GM19395 (cell line): ENCODE results near the gene KLRC2.
A peak's percentile ranks its signal among the peaks of the same experiment; 100 is the strongest.
"Not testable (repeated sequence)": the region's sequence is repeated elsewhere in the genome, so short reads cannot be mapped to it uniquely, and the experiment has no call there.

ENCODE experiments used
- ATAC-seq: cut with Tn5 transposase; IDR thresholded peaks from one replicate; pipeline ENCODE4 v1.9.1; 2021; ENCODE audit warnings: mild to moderate bottlenecking, moderate library complexity; ENCODE audit not compliant: unreplicated experiment

The KLRC2 gene

DNA sequence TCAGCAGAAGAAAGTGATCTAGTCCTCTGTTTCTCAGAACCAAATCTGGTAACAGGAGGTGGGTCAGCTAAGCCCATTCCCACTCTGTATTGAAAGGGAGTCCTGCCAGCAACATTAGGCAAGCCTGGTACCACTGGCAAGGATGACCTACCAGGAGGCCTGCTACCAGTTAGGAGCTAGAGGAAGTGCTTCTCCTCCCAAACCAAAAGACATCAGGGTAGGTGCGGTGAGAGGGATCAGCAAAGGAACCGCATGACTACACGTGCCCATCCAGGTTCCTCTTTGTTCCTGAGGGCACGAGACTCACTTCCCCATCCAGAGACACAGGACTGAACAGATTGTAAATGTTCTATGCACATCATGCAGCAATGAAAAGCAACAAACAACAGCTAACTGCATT is 29.1 kb downstream of the KLRC2 start:
- ATAC-seq = no peak

DNA sequence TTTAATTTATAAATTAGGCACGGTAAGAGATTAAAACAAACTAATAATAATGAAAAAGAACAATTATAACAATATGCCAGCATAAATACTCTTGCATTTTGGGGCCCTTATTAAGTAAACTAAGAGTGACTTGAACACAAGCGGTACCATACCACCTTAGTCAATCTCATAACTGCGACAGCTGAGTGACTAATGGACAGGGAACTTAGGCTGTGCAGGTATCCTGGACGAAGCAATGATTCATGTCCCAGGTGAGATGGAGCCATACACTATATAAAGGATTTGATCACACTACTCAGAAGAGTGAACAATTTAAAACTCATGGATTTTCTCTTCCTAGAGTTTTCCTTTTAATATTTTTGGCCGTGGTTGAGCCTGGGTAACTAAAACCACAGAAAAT is 30.5 kb downstream of the KLRC2 start:
- no peak for ATAC-seq

DNA sequence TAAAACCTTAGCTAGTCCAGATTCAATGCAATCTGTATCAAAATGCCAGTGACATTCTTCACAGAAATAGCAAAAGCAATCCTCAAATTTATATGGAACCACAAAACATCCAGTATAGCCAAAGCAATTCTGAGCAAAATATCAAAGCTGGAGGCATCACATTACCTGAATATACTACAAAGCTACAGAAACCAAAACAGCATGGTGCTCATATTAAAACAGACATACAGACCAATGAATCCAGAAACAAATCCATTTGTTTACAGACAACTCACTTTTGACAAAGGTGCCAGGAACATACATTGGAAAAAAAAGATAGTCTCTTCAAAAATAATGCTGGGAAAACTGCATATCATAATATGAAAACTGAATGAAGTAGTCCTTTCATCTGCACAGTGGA is 31.0 kb downstream of the KLRC2 start:
- ATAC-seq = no peak

DNA sequence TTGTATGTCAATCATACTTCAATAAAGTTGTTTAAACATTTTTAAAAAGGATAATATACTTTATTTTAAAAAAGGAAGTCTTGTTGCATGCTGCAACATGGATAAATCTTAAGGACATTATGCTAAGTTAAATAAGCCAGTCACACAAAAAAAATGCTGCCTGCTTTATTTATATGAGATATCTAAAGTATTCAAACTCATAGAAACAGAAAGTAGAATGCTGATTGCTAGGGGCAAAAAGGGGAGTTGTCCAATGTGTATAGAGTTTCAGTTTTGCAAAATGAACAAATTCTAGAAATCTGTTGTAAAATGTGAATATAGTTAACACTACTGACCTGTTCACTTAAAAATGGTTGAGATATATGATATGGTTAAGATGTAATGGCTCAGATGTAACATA is 35.0 kb downstream of the KLRC2 start:
- no peak for ATAC-seq

DNA sequence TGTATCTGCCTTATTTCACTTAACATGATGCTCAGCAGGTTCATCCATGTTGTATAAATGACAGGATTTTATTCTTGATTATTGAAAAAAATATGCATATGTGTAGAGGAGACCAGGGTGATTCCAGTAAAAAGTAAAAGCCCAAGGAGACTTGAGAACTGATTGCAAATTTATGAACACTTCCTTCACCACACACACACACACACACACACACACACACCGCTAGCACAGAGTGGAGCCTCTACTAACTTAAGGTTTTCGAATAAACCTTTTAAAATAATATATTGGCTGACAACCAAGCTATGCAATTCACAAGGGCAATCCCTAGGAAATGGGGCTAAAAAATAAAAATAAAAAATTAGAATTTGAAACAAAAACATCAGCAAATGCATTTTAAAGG is 37.6 kb downstream of the KLRC2 start:
- ATAC-seq = no peak

DNA sequence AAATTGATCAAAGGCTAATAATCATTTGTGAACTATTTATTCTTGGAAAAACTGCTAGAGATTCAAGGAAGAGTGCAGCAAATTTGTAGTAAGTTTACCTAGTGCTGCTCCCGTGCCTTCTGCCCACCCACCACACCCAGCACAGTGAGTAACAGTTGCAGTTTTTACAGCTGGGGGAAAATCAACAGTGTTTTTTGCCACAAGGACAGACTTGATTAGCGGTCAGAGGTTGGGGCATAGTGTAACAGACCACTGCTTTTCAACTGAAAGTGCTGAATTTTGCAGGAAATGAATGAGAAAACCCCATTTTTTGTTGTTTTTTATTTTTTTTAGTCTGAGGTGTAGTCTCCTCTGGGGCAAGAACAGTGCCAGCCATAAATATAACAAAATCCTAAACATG is 38.5 kb downstream of the KLRC2 start:
- ATAC-seq = no peak

DNA sequence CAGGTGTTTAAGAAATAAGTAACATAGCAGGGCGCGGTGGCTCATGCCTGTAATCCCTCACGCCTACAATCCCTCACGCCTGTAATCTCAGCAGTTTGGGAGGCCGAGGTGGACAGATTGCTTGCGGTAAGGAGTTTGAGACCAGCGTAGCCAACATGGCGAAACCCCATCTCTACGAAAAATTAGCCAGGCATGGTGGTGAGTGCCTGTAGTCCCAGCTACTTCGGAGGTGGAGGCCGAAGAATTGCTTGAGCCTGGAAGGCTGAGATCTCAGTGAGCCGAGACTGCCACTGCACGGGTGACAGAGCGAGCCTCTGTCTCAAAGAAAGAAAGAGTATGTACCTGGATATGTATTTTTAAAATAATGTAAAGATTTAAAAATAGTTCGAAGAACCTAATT is 39.6 kb downstream of the KLRC2 start:
- not testable (repeated sequence) for ATAC-seq

DNA sequence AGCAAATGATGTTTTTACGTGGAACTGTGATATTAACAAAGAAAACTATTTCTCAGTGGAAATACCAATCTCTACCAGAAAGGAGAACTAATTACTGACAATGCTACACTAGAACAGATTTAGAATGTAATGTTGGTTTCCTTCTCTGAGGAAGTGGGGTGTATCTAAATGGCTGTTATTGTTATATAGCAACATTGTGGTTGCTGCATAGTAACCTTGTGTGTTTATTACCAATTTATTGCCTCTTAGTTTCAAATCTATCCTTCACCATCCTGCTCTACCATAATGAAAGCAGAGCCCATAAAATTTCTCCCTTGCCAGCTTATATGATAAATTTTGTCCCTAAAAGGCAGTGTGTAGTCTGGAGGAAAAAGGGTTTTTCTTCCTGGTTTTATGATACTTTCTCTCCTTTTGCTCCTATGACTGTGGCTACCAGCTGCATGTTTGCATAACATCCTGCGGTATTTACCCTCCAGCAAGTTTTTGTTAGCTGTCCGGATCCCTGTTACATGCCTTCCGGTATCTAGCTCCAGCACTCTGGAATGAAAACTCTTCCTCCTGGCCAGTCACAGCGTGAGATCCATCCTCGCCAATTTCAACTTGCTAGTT is 40.3 kb downstream of the KLRC2 start:
- peak; percentile 75 for ATAC-seq

DNA sequence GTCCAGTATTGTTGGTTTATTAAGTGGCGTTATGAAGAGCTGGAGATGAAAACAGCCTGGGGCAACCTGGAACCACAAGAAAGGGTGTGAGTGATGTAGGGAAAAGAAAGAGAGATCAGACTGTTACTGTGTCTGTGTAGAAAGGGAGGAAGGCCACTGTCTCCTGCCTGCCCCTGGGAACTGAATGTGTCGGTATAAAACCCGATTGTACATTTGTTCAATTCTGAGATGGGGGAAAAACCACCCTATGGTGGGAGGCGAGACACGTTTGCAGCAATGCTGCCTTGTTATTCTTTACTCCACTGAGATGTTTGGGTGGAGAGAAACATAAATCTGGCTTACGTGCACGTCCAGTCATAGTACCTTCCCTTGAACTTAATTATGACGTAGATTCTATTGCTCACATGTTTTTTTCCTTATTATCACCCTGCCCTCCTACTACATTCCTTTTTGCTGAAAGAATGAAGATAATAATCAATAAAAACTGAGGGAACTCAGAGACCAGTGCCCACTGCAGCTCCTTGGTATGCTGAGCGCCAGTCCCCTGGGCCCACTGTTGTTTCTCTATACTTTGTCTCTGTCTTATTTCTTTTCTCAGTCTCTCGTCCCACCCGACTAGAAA is 41.2 kb downstream of the KLRC2 start:
- not testable (repeated sequence) for ATAC-seq

DNA sequence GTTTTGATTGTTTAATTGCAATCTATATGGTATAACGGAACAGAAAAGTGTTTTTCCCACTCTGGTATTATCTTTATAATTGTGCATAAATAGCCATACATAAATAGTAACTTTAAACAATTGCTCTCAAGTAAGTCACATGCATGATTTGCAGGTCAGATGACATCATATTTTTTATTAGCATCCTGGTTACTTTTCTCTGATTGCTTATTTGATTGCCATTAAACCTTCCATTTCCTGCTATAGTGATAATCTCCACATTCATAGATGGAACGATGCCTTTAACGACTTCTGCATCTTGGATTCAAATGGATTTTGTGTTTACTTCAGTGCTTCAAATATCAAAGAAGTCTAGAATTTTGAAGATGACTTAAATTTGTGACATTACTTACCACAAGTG is 42.5 kb downstream of the KLRC2 start:
- no peak for ATAC-seq

DNA sequence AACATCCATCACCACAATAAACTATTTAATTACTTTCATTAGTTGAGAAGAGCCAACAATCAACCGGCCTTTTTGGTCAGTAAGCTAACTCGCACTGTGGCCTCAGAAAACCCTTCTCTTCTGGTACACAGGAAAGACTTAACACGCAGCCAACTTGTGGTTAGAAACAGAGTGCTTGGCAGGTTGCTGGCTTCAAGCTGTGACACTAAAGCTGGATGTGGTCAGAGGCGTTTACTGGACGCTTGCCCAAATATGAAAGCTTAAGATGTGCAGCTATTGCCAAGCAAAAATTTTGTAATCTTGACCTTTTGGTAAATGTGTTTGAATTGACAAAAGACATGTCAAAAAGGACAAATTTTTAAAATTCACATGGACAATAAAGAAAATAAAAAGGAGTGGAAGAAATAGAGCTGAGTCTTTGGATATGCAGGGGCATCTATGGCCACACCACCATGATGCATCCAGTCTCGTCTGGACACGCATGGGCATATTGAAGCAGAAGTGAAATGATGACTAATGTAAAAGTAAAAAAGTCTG is 43.3 kb downstream of the KLRC2 start:
- peak; percentile 70 for ATAC-seq

DNA sequence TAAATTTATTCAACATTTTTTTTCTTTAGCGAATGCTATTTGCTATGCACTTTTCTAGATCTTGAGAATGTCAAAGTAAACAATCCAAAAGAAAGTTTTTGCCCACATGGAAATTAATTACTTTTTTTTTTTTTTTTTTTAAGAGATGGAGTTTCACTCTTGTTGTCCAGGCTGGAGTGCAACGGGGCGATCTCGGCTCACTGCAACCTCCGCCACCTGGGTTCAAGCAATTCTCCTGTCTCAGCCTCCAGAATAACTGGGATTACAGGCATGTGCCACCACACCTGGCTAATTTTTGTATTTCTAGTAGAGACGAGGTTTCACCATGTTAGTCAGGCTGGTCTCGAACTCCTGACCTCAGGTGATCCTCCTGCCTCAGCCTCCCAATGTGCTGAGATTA is 44.8 kb downstream of the KLRC2 start:
- not testable (repeated sequence) for ATAC-seq

DNA sequence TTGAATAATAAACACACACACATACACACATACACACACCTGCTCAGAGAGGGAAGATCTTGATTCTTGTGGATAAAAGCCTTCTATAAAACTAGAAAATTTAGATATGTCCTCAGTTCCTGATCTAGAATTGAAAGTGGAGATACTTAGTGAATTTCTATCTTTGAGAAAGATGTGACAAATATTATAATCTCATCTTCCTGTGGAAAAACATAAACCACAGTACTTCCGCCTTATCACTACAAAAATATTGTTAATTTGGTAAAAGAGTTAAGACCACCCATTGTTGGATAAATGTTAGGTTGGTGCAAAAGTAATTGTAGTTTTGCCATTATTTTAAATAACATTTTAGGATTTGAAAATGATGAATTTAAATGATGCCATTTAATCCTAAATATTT is 45.9 kb downstream of the KLRC2 start, which contains the start of gene KLRK1:
KLRK1 (minus strand) TSS at position 138 of the 400 bp plus-strand sequence. CDS start 1,231 bp downstream, outside the sequence.
- no peak for ATAC-seq

DNA sequence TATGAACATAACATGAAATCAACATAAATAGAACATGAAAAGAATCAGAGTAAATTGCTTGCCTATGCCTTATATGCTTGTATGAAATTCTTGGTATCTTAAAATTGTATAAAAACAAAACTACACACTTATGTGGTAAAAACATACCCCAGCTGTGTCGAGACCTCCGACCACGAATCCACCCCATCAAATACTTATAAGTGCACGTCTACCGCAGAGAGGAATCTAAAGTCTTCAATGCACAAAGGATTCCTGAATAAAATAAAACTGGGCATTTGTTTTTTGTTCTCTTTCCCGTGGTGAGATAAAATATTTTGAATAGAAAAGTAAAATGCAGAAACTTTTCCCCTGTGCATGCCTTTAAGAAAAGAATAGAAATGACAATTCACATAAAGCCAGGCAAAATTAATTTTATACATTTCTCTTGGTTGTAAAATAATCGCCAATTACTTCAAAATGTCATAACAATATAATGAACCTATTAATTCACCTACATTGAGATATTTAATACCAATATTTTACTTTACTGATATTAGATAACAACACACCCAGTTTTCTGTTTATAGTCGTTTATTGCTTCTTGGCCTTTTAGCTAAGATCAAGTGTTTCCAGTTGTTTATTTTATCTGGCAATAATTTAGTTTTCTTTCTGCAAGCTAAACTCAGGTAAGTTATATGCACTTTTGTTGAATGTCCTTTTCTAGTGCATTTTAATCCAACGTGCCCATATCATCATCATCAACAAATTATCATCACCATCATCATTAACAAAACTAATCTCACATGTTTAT is 47.0 kb downstream of the KLRC2 start:
- ATAC-seq = no peak

DNA sequence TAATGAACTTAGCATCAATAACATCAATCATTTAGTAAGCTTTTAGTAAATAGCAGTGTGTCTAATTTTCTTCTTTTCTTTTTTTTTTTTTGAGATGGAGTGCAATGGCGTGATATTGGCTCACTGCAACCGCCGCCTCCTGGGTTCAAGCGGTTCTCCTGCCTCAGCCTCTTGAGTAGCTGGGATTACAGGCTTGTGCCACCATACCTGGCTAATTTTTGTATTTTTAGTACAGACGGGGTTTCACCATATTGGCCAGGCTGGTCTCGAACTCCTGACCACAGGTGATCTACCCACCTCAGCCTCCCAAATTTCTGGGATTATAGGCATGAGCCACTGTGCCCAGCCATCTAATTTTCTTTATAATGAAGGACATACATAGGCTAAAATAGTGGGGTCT is 48.3 kb downstream of the KLRC2 start:
- ATAC-seq = not testable (repeated sequence)

DNA sequence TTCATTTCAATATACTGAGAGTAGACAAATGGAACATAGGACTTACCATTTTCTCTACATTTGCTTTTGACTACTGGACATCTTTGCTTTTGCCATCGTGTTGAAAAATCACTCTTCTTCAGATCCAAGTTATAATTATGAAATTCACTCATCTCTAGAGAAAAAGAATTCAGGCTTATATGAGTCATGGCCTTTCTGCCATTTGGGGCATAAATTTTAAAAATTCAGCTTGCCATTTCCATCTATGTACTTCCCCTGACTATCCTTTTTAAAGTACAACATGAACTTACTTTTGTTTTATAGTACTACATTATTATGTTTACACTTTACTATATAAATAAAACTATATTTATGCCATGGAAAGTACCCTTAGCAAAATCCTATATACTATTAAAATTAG is 49.0 kb downstream of the KLRC2 start:
- ATAC-seq = no peak

DNA sequence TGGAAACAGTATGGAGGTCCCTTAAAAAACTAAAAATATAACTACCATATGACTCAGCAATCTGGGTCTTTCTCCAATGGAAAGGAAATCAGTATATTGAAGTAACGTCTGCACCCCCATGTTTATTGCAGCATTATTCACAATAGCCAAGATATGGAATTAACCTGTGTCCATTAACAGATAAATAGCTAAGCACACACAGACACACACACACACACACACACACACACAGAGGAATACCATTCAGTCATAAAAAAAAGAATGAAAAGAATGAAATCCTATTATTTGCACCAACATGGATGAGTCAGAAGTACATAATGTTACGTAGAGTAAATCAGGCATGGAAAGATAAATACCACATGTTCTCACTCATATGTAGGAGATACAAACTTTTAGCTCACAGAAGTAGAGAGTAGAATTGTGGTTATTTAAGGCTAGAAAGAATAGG is 50.6 kb downstream of the KLRC2 start:
- no peak for ATAC-seq

DNA sequence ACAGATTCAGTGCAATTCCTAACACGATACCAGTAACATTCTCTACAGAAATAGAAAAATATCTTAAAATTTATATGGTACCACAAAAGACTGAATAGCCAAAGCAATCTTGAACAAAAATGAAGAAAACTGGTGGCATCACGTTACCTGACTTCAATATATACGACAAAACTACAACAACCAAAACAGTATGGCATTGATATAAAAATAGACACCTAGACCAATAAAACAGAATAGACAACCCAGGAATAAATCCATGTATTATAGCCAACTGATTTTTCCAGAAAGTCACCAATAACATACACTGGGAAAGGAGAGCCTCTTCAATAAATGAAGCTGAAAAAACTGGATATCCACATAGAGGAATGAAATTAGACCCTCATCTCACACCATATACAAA is 51.6 kb downstream of the KLRC2 start:
- ATAC-seq = no peak

DNA sequence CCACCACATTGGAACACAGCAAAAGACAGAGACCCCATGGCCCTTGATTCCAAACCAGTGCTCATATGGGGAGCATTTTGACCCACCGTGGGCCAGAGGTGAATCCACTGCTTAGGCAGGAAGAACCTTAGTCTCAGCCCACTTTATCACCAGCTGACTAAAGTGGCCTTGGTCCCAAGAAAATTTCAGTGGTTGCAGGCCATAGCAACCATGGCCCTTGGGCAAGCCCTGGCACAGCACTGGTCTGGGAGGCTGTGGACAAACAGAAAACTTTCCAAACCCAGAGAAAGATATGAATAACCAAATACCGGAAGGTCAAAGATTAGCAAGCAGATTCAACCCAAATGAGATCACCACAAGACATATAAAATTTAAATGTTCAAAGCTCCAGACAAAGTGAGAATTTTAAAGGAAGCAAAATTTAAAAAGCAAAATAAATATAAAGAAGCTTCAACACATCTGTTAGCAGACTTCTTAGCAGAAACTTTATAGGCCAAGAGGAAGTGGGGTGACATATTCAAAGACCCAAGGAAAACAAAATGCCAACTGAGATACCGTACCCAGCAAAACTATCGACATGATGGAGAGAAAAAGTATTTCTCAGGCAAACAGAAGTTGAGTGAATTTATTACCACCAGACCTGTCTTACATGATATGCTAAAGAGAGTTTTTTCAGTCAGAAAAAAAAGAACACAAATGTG is 53.7 kb downstream of the KLRC2 start:
- no peak for ATAC-seq
